Naive B cell (primary cell): ENCODE results near the gene ESRRG. TPM values are rescaled to one million over a fixed set of nuclear protein-coding genes. Genes with fewer than 3 reads are reported as not detected.
A peak's percentile ranks its signal among the peaks of the same experiment; 100 is the strongest.
"Not testable (repeated sequence)": the region's sequence is repeated elsewhere in the genome, so short reads cannot be mapped to it uniquely, and the experiment has no call there.

Experiments
- ATAC-seq, 2 donors: fragments of 150-1000 bp; cut with Tn5 transposase; 2 replicates each; pipeline ENCODE4 v1.10.0; 2021; ENCODE audit warnings: low read depth in 2 of 2, mild to moderate bottlenecking in 2 of 2, moderate library complexity in 2 of 2
- DNase-seq: peaks from one replicate; pipeline ENCODE4 v3.0.0; 2022
- H3K27ac Mint-ChIP-seq, 6 donors: one replicate each; pipeline ENCODE4 v1.8.0; 2020 to 2022; ENCODE audit warnings: mild to moderate bottlenecking in 6 of 6, mixed read lengths in 6 of 6, moderate library complexity in 5 of 6, inconsistent platforms in 2 of 6
- H3K27me3 Mint-ChIP-seq, 3 donors: one replicate each; pipeline ENCODE4 v1.8.0; 2021 to 2022; ENCODE audit warnings: mixed read lengths in 3 of 3, mild to moderate bottlenecking in 1 of 3
- H3K36me3 Mint-ChIP-seq, 2 donors: one replicate each; pipeline ENCODE4 v1.8.0; 2020 to 2022; ENCODE audit warnings: mixed read lengths in 2 of 2, inconsistent platforms in 1 of 2, mild to moderate bottlenecking in 1 of 2
- H3K4me1 Mint-ChIP-seq, 3 donors: one replicate each; pipeline ENCODE4 v1.8.0; 2020 to 2022; ENCODE audit warnings: mixed read lengths in 3 of 3, inconsistent platforms in 1 of 3, mild to moderate bottlenecking in 1 of 3, moderate library complexity in 1 of 3
- H3K4me3 Mint-ChIP-seq, 8 donors: one replicate each; pipeline ENCODE4 v1.8.0; 2020 to 2022; ENCODE audit warnings: mild to moderate bottlenecking in 8 of 8, mixed read lengths in 8 of 8, moderate library complexity in 8 of 8, inconsistent platforms in 2 of 8
- H3K9me3 Mint-ChIP-seq, 7 donors: one replicate each; pipeline ENCODE4 v1.8.0; 2020 to 2022; ENCODE audit warnings: mixed read lengths in 7 of 7, mild to moderate bottlenecking in 5 of 7, inconsistent platforms in 2 of 7, moderate library complexity in 1 of 7
- polyA plus RNA-seq, 6 donors: library from polyadenylated mRNA; unstranded; fragments of 300-500 nt; fragmentation: Illumina TruSeq; gene quantifications; one replicate each; pipeline ENCODE4 v1.2.3, GENCODE V29; 2021; ENCODE audit warnings: low read depth in 6 of 6

ESRRG gene
- polyA plus RNA-seq, 6 donors from 2014 or later = not detected

DNA sequence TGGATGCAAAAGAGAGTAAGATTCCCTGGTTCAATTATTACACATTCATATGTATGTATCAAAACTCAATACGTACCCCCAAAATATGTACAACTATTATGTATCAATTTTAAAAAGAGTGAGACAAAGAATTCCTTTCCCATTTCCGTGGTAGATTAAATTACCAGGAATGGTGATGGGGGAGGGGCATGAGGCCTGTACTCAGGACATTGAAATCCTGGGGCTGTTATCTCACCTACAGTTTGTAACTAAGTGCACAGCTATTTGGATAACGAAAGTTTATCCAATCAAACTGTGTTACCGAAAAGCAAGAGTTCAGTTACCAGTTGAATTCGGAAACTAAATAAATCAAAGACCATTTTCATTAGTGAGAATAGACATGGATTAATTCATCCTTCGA lies 8.3 kb upstream of the ESRRG start:
- no peaks in the 10 kb centered on the region for H3K4me1 Mint-ChIP-seq
- peaks cover 0 to 4% (median 0%) of the 10 kb centered on the region in 7 donors for H3K9me3 Mint-ChIP-seq
- no peaks in the 10 kb centered on the region for H3K36me3 Mint-ChIP-seq
- H3K4me3 Mint-ChIP-seq = no peak overlapping the region
- H3K27me3 Mint-ChIP-seq = no peaks in the 10 kb centered on the region
- no peak for ATAC-seq
- no peak overlapping the region for H3K27ac Mint-ChIP-seq
- no peak for DNase-seq

- Mint-ChIP-seq H3K27ac (no peak overlapping the region), H3K4me3 (no peak overlapping the region), H3K36me3 (no peaks in the 10 kb centered on the region), H3K27me3 (peaks cover 20 to 25% (median 20%) of the 10 kb centered on the region in 3 donors), H3K4me1 (peaks cover 0 to 13% (median 8%) of the 10 kb centered on the region in 3 donors), H3K9me3 (no peaks in the 10 kb centered on the region)
- no peak for DNase-seq
- ATAC-seq = no peak
Measured at GRCh38 chr1:216726435-216726834, 3.2 kb upstream of the ESRRG start.

GRCh38 chr1:216722821-216723220 lies 408 bp downstream of the ESRRG start:
- Mint-ChIP-seq H3K27me3 (peaks cover 20 to 26% (median 25%) of the 10 kb centered on the region in 3 donors), H3K4me3 (peak overlapping the region in 4 of 8 donors; percentile 35 to 67 (median 59)), H3K36me3 (no peaks in the 10 kb centered on the region), H3K9me3 (no peaks in the 10 kb centered on the region), H3K27ac (no peak overlapping the region), H3K4me1 (peaks cover 0 to 13% (median 8%) of the 10 kb centered on the region in 3 donors)
- DNase-seq = no peak
- ATAC-seq = no peak

- Mint-ChIP-seq H3K27me3 (peaks cover 20 to 30% (median 25%) of the 10 kb centered on the region in 3 donors), H3K27ac (no peak overlapping the region), H3K4me3 (no peak overlapping the region), H3K4me1 (peaks cover 0 to 13% (median 8%) of the 10 kb centered on the region in 3 donors), H3K9me3 (no peaks in the 10 kb centered on the region), H3K36me3 (no peaks in the 10 kb centered on the region)
- ATAC-seq = no peak
- no peak for DNase-seq
Measured at GRCh38 chr1:216721863-216722262, 1.4 kb downstream of the ESRRG start.

DNA sequence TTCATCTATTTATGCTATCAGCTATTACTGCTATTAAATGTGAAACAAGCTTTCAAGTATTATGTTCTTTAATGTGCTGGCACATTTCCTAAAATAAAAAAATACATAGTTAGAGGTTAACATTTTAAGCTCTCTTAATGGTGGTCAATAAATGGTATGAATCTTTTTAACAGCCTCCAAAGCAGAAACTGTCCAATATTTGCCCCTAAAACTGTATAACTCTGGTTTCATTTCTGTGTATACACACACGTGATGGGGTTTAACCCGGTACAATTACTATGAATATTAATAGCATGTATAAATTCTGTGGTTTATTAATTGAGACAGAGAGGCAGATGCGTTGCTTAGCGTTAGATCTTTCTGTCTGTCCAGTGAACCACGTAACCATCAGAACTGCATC lies 2.2 kb downstream of the ESRRG start:
- no peak for DNase-seq
- no peak overlapping the region for H3K27ac Mint-ChIP-seq
- peaks cover 0 to 13% (median 8%) of the 10 kb centered on the region in 3 donors for H3K4me1 Mint-ChIP-seq
- no peaks in the 10 kb centered on the region for H3K9me3 Mint-ChIP-seq
- ATAC-seq = no peak
- H3K27me3 Mint-ChIP-seq = peaks cover 17 to 29% (median 23%) of the 10 kb centered on the region in 3 donors
- no peaks in the 10 kb centered on the region for H3K36me3 Mint-ChIP-seq
- no peak overlapping the region for H3K4me3 Mint-ChIP-seq

DNA sequence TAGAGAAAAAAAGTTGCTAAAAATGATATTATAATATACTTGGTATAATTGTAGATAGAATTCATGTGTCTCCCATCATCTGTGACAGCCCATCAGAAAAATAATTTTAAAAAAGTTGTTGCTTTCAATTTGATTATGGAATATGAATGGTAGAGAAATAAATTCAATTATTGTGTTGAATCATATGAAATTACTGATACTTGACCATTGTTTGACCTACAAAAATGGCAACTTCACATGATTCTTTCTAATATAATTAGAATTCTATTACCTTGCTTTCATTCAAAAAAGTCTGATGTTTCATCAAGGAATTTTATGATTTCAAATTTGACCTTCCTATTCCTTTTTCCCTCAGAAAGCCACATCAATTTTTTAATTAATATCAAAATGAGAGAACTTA lies 11.5 kb downstream of the ESRRG start:
- peaks cover 0 to 4% (median 0%) of the 10 kb centered on the region in 3 donors for H3K27me3 Mint-ChIP-seq
- no peak for ATAC-seq
- H3K36me3 Mint-ChIP-seq = no peaks in the 10 kb centered on the region
- H3K4me3 Mint-ChIP-seq = no peak overlapping the region
- no peaks in the 10 kb centered on the region for H3K4me1 Mint-ChIP-seq
- no peak for DNase-seq
- H3K9me3 Mint-ChIP-seq = no peaks in the 10 kb centered on the region
- no peak overlapping the region for H3K27ac Mint-ChIP-seq

DNA sequence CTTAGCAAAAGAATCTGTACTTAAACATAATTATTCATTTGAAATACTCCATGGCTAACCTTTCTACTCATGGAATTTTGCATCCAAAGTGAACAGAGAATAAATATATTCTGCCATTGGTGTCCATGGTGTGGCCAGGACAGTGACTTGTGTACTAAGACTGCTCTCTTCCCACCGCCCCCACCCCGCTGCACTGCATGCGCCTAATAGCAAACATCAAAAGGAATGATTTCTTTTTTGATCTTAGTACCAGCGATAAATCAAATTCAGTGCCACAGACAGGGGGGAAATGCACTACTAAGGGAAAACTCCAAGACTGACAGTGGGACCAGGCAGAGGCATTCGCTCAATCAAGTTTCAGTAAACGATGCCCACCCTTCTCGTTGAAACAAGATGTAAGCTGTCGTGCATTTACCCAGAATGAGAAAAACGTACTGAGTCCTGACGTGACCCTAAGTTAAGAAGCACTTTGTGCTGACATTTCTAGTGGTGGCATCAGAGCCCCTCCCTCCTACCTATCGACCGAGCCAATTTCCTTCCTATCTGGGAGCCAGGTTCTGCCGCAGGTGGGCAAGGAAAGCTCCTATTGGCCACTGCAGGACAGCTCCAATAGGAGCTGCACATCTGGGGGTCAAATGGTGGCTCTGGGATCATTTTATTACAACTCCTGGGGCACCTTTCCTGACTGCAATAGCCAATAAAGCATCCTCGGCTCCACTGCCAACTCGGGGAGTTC lies 12.5 kb downstream of the ESRRG start:
- no peak overlapping the region for H3K27ac Mint-ChIP-seq
- H3K9me3 Mint-ChIP-seq = no peaks in the 10 kb centered on the region
- peaks cover 0 to 4% (median 0%) of the 10 kb centered on the region in 3 donors for H3K27me3 Mint-ChIP-seq
- H3K4me3 Mint-ChIP-seq = no peak overlapping the region
- H3K4me1 Mint-ChIP-seq = no peaks in the 10 kb centered on the region
- no peaks in the 10 kb centered on the region for H3K36me3 Mint-ChIP-seq
- no peak for DNase-seq
- ATAC-seq = no peak

DNA sequence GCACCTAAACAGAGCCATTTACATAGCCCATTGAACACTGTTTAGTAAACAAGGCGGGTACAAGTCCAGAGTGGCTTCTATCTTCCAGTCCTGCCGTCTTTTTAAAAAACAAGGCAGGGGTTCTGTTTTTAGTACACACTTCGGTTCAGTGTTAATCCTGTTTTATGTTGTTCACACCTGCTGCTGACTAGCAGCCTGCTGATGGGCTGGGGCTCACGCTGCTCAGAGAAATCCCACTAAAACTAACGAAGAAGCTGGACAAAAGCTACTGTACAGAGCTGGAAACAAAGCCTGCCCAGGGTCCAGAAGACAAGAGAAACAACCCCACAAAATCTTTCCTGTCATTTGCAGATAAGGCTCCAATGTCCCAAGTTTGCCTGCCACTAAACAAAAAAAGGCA lies 13.2 kb downstream of the ESRRG start:
- Mint-ChIP-seq H3K4me1 (no peaks in the 10 kb centered on the region), H3K27me3 (peaks cover 0 to 4% (median 0%) of the 10 kb centered on the region in 3 donors), H3K36me3 (no peaks in the 10 kb centered on the region), H3K9me3 (no peaks in the 10 kb centered on the region), H3K4me3 (no peak overlapping the region), H3K27ac (no peak overlapping the region)
- DNase-seq = no peak
- ATAC-seq = no peak

DNA sequence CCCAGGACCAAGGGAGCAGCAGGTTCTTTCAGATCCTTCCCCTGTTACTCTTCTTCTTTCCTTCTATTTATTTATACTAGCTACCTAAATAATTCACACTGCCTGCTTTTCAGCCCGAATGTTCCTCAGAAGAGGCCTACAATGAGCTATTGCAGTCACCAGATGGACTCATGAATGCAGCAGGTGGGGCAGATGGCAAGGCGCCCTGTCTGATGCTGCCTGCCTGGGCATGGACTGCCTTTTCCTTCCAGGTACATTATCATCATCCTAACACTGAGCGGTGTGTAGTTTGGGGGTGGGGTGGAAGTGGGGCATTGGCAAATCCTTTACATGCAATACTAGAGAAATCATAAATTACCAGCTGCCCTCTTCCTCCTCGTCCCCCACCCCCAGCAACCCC lies 17.6 kb downstream of the ESRRG start:
- H3K4me1 Mint-ChIP-seq = no peaks in the 10 kb centered on the region

GRCh38 chr1:216704065-216704464 lies 19.2 kb downstream of the ESRRG start:
- H3K4me3 Mint-ChIP-seq, H3K9me3 Mint-ChIP-seq, H3K4me1 Mint-ChIP-seq, ATAC-seq, H3K27ac Mint-ChIP-seq, H3K36me3 Mint-ChIP-seq, DNase-seq, H3K27me3 Mint-ChIP-seq: not testable (repeated sequence)

More for the DNA sequence above, 17.6 kb downstream of the ESRRG start:
- DNase-seq (no peak), ATAC-seq (no peak)
- Mint-ChIP-seq H3K36me3 (no peaks in the 10 kb centered on the region), H3K27ac (no peak overlapping the region), H3K9me3 (peaks cover 0 to 2% (median 0%) of the 10 kb centered on the region in 7 donors), H3K27me3 (peaks cover 0 to 4% (median 0%) of the 10 kb centered on the region in 3 donors), H3K4me3 (peak overlapping the region in 1 of 8 donors; percentile 61)

DNA sequence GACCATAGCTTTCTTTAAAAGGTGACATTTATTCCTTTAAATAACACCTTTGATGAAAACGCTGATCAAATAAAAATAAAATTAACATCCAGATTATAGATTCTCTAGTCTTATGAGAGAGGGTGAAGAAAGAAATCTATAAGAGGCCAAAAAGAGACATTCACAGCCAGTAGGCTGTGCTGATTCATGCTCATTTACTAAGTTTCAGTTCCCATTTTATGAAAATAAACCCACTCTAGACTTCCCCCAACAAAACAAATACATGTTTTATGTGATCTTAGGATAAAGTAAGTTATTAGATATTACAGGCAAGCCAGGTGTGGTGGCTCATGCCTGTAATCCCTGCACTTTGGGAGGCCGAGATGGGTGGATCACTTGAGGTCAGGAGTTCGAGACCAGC lies 21.1 kb downstream of the ESRRG start:
- H3K4me1 Mint-ChIP-seq = no peaks in the 10 kb centered on the region
- H3K36me3 Mint-ChIP-seq = no peaks in the 10 kb centered on the region
- H3K27me3 Mint-ChIP-seq = no peaks in the 10 kb centered on the region
- peak; percentile 27 for ATAC-seq
- no peak overlapping the region for H3K27ac Mint-ChIP-seq
- H3K4me3 Mint-ChIP-seq = no peak overlapping the region
- H3K9me3 Mint-ChIP-seq = peaks cover 0 to 2% (median 0%) of the 10 kb centered on the region in 7 donors
- DNase-seq = no peak

DNA sequence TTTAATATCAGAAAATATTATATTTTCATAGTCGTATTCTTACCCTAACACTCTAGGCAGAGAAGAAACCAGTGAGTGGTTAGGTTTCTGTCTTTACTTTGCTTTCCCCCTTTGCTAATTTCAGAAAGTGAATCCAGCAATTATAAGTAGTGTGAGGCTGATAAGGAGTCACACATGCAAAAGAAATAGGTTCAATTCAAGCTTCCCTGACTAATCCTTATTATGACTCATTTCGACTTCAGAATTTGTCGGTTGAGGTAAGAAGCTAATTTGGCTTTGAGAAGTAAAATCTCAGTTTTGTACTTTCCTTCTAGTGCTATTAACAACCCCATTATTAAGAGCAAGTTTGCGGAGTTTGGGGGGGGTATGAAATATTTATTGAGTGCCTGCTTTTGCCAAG lies 22.4 kb downstream of the ESRRG start:
- Mint-ChIP-seq H3K9me3 (peaks cover 0 to 2% (median 0%) of the 10 kb centered on the region in 7 donors), H3K27me3 (no peaks in the 10 kb centered on the region), H3K4me3 (no peak overlapping the region), H3K27ac (no peak overlapping the region), H3K4me1 (no peaks in the 10 kb centered on the region), H3K36me3 (no peaks in the 10 kb centered on the region)
- DNase-seq (no peak), ATAC-seq (no peak)

- ATAC-seq (no peak), DNase-seq (no peak)
- H3K27ac Mint-ChIP-seq = no peak overlapping the region
- peaks cover 0 to 3% (median 0%) of the 10 kb centered on the region in 7 donors for H3K9me3 Mint-ChIP-seq
- no peak overlapping the region for H3K4me3 Mint-ChIP-seq
- no peaks in the 10 kb centered on the region for H3K27me3 Mint-ChIP-seq
- H3K4me1 Mint-ChIP-seq = no peaks in the 10 kb centered on the region
- no peaks in the 10 kb centered on the region for H3K36me3 Mint-ChIP-seq
Measured at GRCh38 chr1:216691710-216692109, 31.5 kb downstream of the ESRRG start.

- Mint-ChIP-seq H3K27me3 (no peaks in the 10 kb centered on the region), H3K27ac (no peak overlapping the region), H3K9me3 (peaks cover 0 to 3% (median 0%) of the 10 kb centered on the region in 7 donors), H3K36me3 (no peaks in the 10 kb centered on the region), H3K4me3 (no peak overlapping the region), H3K4me1 (no peaks in the 10 kb centered on the region)
- DNase-seq (no peak), ATAC-seq (no peak)
Measured at GRCh38 chr1:216690603-216691002, 32.6 kb downstream of the ESRRG start.
